HG03575 (cell line): ENCODE data around the gene SLC5A1.

Experiments
- ATAC-seq: cut with Tn5 transposase; IDR thresholded peaks from one replicate; pipeline ENCODE4 v1.9.1; 2021; ENCODE audit not compliant: unreplicated experiment, insufficient number of reproducible peaks, low FRiP score; ENCODE audit errors: extremely low read depth

Gene SLC5A1

DNA sequence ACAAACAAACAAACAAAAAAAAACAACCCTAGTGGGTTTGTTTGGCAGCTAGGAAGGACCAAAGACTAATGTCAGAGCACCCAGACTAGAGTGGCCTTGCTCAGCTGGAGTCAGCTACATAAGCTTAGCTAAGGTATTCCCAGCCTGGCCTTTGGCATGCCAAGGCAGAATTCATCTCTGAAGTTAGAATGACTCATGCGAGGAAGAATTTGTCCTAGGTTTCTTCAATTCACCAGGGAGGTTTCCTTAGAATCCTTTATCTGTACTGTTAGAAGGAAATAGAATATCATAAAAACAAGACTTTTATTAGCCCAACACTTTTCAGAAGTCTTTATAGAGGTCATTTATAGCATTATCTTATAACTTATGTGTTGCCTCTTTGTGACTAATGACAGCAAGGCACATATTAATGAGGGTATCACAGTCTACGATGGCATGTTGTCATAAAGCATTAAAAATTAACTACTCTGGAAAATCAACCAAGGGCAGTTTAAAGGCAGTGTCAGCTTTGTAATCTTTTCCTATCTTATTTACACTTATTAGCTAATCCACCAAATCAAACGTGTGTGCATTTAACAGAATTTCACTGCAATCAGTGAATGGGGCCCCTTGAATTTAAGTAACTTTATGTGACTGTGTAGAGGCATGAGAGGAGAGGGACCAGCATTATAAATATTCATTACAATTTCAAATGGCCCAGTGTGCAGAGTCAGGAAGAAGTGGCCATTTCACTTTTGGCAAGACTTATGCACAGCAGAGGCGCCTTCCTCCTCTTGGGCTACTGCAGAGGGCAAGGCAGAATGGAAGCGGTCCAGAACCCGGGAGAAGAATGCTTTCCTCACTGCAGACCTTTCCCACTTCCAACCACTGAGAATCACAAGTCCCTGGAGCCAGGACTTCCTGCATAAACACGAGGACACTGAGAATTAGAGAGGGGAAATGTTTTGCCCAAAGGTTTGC is 36.3 kb downstream of the SLC5A1 start:
- no peak for ATAC-seq

DNA sequence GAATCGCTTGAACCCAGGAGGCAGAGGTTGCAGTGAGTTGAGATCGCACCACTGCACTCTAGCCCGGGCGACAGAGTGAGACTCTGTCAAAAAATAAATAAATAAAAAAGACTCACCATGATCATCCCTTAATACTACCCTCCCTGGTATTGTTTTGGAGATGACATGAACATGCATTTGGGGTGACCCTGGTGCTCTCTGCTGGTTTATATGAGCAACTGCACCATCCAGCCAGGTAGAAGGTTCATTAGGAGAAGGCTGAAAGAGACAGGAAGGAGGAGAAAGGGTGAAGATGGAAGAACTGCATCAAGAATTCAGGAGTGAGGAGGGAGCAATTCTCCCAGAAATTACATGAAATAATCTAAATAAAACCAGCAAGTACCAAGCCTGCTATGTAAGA is 37.8 kb downstream of the SLC5A1 start:
- no peak for ATAC-seq

DNA sequence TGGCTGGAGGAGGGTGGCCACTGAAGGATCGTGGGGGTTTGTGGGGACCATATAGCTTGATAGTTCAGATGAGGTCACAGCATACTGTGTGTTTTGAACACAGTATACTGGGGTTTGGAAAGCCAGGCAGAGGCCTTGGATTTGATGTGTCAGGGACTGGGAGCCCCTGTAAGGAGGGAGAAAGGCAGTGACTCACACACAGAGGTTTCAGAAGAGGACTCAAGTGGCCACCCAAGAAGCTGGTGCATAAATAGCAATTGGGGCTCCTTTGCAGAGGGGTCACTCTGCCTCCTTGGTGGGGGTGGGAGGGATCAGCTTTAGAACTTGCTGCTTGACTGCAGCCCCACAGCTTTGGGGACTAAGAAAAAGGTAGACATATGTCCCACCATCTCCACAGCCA is 39.3 kb downstream of the SLC5A1 start:
- ATAC-seq, result no peak

GRCh38 chr22:32083000-32083399 is 39.9 kb downstream of the SLC5A1 start:
- no peak for ATAC-seq

DNA sequence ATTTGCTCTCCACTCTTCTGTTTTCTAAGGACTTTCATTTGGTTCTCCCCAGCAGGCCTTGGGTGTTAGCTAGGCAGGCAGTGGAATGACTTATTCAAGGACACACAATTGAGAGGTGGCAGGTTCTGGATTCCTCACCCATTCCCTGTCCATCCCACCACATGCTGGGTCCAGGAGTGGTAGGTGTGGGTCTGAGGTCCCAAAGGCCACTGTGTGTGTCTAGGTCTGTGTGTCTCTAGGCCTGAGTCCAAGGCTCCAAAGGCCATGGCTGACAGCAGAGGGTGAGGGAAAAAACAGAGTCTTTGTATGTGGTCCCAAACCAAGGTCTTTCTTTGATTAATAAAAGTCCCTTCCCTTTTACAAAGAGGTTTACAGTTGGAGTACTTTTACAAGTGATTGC is 40.8 kb downstream of the SLC5A1 start:
- ATAC-seq, result no peak

DNA sequence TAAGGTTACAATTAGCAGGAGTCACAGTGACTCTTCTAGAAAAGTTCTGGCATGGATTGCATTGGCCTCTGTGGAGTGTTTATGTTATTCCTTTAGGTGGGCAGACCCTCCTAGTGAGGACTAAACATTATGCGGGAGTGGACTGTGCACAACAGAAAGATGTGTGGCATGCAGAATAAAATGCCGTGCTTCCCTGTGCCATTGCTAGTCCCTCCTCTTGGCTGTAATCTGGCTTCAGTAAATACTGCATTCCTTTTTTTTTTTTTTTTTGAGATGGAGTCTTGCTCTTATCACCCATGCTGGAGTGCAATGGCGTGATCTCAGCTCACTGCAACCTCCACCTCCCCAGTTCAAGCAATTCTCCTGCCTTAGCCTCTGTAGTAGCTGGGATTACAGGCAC is 45.0 kb downstream of the SLC5A1 start:
- ATAC-seq, result no peak

DNA sequence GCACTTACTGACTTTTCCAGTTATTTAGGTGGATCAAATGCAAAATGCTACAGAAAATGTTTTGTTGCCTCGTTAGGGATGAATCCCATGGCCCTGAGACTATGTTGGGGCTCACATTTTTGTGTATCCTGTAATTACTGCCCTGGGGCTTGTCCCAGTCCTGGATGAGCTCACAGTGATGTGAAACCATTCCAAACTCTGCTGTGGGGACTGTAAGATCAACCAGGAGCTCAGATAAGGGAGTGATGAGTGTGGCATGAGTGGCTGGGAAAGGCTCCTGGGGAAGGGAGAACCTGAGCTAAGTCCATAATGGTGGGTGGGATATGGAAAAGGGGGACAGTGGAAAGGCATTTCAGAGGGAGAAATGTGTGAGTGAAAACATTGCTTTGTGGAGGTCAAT is 54.0 kb downstream of the SLC5A1 start:
- ATAC-seq, result no peak

GRCh38 chr22:32097881-32098499 is 54.9 kb downstream of the SLC5A1 start:
- no peak for ATAC-seq

- no peak for ATAC-seq
Measured at GRCh38 chr22:32100711-32101110, 57.6 kb downstream of the SLC5A1 start.

GRCh38 chr22:32103658-32104315 is 60.7 kb downstream of the SLC5A1 start:
- no peak for ATAC-seq

DNA sequence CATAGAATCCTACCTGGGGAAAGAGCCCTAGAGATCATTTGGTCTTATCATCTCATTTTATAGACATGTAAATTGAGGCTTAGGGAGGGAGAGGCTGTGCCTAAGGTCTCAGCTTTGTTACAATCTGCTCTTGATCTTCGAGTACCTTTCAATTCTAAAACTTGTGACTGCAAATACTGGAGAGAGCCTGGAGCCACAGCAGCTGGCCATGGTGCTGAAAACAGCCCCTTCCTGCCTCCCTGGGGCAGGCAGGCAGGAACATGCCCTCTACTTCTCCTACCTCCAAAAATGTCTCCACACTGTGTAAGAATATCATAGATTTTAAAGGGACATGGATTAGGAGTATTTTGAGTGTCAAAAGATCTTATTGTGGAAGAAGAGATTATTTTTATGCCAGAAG is 63.9 kb downstream of the SLC5A1 start:
- no peak for ATAC-seq

DNA sequence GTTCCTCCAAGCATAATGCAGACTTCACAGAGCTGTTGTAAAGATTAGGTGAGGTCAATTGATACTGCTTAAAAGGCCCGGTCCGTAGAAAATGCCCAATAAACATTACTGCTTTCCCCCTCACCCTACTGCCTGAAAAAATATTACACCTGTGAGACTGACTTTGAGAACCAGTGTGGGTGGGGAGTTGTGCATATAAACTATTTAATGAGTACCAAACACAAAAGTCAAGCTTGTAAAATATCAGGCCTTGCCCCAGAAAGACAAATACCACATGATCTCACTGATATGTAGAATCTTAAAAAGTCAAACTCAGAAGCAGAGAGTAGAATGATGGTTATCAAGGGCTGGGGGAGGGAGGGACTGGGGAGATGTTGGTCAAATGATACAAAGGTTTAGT is 69.3 kb downstream of the SLC5A1 start:
- no peak for ATAC-seq

DNA sequence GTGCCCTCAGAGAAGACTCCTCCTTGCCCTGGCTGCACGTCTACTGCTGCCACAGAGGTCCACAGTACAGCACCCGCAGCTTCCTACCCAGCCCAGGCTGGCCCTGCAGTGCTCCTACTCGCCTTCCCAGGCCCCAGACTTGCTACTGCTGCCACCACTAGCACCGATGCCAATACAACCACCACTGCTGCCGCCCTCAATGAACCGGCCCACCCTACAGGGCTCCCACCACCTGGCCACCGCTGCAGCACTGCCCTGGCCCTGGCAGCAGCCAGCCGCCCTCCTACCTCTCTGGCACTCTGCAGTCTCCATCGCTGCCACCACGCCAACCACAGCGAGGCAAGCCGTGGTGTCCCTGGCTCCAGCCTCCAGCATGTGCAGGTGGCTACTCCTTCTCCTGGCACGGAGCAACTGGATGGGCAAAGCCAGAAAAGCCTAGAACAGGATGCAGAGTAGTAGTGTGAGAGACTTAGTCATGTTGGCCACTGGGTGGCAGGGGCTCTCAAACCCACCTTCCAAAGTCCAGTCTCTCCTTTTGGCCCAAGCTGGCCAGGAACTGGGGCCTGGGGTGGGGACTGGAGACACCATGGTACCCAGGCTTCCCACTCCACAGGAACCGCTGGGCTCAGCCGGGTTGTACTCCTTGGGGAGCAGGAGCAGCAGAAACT is 76.6 kb downstream of the SLC5A1 start:
- no peak for ATAC-seq

DNA sequence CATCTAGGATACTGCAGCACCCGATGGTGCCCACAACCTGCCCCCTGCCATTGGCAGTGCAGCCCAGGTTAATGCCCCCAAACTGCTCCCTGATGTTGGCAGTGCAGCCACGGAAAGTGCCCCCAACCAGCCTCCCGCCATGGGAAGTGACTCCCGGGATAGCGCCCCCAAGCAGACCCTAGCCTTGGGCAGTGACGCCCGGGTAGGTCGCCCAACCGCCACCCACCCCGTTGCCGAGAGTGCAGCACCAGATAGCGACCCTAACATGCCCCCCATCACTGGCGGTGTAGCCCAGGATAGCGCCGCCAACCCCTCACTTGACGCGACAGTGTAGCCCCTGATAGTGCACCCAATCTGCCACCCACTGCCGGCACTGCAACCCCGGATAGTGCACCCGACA is 77.5 kb downstream of the SLC5A1 start:
- no peak for ATAC-seq

DNA sequence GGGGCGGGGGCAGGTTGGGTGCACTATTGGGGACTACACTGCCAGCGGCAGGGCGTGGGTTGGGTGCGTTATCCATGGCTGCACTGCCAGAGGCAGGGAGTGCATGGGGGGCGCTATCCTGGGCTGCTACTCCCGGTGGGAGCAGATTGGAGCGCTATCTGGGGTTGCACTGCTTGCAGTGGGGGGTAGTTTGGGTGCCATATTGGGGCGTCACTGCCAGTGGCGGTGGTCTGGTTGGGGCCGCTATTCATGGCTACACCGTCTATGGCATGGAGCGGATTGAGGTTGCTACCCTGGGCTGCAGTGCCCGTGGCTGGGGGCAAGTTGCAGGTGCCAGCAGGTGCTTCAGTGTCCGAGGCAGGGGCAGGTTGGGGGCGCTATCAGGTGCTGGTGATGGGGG is 79.8 kb downstream of the SLC5A1 start:
- ATAC-seq, result no peak

DNA sequence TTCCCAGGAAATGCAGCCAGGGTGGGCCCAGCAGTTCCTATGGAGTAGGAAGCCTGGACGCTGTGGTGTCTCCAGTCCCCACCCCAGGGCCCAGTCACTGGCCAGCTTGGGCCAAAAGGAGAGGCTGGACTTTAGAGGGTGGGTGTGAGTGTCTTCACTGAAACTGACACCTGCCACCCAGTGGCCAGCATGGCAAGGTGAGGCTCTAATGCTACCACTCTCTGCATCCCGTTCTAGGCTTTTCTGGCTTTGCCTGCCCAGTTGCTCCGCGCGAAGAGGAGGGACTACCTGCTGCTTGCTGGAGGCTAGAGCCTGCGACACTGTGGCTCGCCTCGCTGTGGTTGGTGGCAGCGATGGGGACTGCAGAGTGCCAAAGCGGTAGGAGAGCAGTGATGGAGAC is 80.6 kb downstream of the SLC5A1 start:
- no peak for ATAC-seq

DNA sequence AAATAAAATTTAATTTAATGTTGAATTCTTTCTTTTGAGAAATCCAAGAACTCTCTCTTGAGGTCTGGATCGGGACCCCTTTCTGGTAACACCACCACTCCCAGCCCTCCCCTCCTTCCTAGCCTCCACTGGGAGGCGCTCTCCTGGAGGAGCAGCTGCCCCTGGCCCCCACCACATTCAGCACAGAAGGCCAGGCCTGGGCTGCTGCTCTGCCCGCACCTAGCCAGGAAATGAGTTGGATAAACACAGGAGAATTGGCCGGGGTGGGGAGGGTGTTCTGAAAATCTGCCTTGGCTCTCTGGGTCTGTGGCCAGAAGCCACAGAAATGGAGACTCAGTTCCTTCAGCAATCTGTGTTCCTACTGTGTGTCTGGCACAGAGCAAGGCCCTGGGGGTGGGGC is 84.8 kb downstream of the SLC5A1 start:
- no peak for ATAC-seq

GRCh38 chr22:32130464-32130863 is 87.4 kb downstream of the SLC5A1 start:
- no peak for ATAC-seq

GRCh38 chr22:32132126-32132525 is 89.1 kb downstream of the SLC5A1 start:
- no peak for ATAC-seq
